Activated CD4-positive, alpha-beta T cell treated with anti-CD3 and anti-CD28 coated beads for 36 hours (primary cell): ENCODE measurements around the gene CDC42BPB. TPM values are rescaled to one million over a fixed set of nuclear protein-coding genes. Genes with fewer than 3 reads are reported as not detected.
"Not testable (repeated sequence)": the region's sequence is repeated elsewhere in the genome, so short reads cannot be mapped to it uniquely, and the experiment has no call there.

Experiments used
- ATAC-seq: fragments of 200-7000 bp; cut with Tn5 transposase; one replicate; pipeline ENCODE4 v1.10.0; 2021; ENCODE audit warnings: mild to moderate bottlenecking, moderate library complexity
- CTCF ChIA-PET: fragments of 350-600 bp; sonication (Branson Sonifier 250); formaldehyde crosslinking; loops from one replicate; lab custom pipeline; 2021; ENCODE audit warnings: antibody characterized with exemption; lab: Charles Lee
- POLR2A ChIA-PET: fragments of 350-600 bp; sonication (Branson Sonifier 250); formaldehyde crosslinking; loops from one replicate; lab custom pipeline; 2021; ENCODE audit warnings: antibody characterized with exemption, inconsistent platforms; lab: Charles Lee
- DNase-seq: peaks from one replicate; pipeline ENCODE4 v3.0.0-alpha.2; 2020
- H3K27ac Mint-ChIP-seq: one replicate; pipeline ENCODE4 v1.8.0; 2021; ENCODE audit warnings: mixed read lengths
- H3K27me3 Mint-ChIP-seq: one replicate; pipeline ENCODE4 v1.8.0; 2021; ENCODE audit warnings: mixed read lengths
- H3K36me3 Mint-ChIP-seq: one replicate; pipeline ENCODE4 v1.8.0; 2021; ENCODE audit warnings: low read depth, mixed read lengths
- H3K4me1 Mint-ChIP-seq: one replicate; pipeline ENCODE4 v1.8.0; 2021; ENCODE audit warnings: mixed read lengths
- H3K4me3 Mint-ChIP-seq: one replicate; pipeline ENCODE4 v1.8.0; 2021; ENCODE audit warnings: mild to moderate bottlenecking, moderate library complexity, mixed read lengths
- H3K9me3 Mint-ChIP-seq: one replicate; pipeline ENCODE4 v1.8.0; 2021; ENCODE audit warnings: low read depth, mixed read lengths
- intact Hi-C, 2 experiments: fragments of 100-400 bp; cut with DNase I in 1 of 2; cut with micrococcal nuclease in 1 of 2; formaldehyde crosslinking; loops; one replicate each; pipeline versions ENCODE4 v1.14.2 to v1.15.1; 2022 to 2024; cut with DNase I, micrococcal nuclease
- total RNA-seq, 2 experiments: library from RNA; stranded (reverse); gene quantifications; one replicate each; pipeline ENCODE4 v1.2.3, GENCODE V29; 2021

Gene CDC42BPB
- total RNA-seq, 2 experiments from 2014 or later = 4.0 to 4.4 TPM

DNA sequence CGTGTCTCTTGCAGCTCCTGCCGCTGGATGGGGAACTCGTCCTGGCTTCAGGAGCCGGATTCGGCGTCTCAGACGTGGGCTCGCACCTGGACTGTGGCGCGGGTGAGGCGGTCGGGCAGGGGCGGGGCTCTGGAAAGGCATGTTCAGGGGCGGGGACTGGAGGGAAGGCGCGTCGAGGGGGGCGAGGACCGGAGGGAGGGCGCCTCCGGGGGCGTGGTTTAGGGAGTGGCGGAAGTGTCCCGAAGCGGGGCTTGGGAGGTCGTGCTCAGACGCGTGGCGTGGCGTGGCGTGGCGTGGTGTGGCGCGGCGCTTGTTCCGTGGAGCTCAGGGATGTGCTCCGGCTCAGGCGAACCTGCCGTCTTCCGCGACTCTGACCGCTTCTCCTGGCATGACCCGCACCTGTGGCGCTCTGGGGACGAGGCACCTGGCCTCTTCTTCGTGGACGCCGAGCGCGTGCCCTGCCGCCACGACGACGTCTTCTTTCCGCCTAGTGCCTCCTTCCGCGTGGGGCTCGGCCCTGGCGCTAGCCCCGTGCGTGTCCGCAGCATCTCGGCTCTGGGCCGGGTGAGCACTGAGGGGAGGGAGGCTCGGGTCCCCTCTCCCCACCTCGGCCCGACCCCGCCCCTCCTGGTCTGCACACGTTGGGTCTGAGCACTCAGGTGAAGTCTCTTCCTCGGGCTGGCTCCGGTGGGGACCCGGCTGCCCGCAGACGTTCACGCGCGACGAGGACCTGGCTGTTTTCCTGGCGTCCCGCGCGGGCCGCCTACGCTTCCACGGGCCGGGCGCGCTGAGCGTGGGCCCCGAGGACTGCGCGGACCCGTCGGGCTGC is 128.7 kb downstream of the CDC42BPB start:
- H3K27ac Mint-ChIP-seq = no peak overlapping the region
- CTCF ChIA-PET = no interaction called here

DNA sequence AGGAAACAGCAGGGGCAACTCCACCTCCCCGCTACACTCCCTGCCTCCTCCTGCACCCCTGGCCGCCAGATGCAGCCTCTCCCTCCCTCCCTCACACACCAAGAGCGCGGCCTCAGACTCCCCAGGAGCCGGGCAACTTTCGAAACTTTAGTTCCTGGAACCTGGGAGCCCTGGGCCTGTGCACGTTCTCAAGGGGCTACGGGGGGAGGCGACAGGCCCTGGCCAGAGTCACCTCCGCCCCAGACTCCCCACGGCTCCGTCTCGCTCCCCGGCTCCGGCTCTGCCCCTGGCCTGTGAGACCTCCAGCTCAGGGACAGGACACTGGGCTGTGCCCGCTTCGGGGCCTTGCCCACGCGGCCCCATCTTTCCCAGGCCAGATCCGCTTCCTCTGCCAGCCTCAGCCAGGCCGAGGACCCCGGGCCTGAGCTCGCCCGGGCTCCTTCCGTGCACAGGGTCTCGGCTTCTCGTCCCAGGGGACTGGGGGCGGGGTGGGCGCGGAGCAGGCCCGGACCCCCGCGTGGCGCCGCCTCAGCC is 129.4 kb downstream of the CDC42BPB start:
- Mint-ChIP-seq H3K9me3 (no peaks in the 10 kb centered on the region), H3K4me1 (peaks cover 14% of the 10 kb centered on the region), H3K4me3 (no peak overlapping the region), H3K36me3 (no peaks in the 10 kb centered on the region), H3K27ac (no peak overlapping the region), H3K27me3 (peaks cover 30% of the 10 kb centered on the region)
- intact Hi-C loops = no loop called here
- no peak for DNase-seq
- ChIA-PET CTCF (no interaction called here), POLR2A (no interaction called here)
- ATAC-seq = no peak

More for the DNA sequence above, 128.7 kb downstream of the CDC42BPB start:
- H3K9me3 Mint-ChIP-seq = no peaks in the 10 kb centered on the region
- peaks cover 27% of the 10 kb centered on the region for H3K27me3 Mint-ChIP-seq
- ATAC-seq (peak; percentile 72), DNase-seq (peak; percentile 75)
- H3K4me1 Mint-ChIP-seq = peaks cover 11% of the 10 kb centered on the region
- H3K4me3 Mint-ChIP-seq = peak overlapping the region; percentile 41
- POLR2A ChIA-PET = no interaction called here
- intact Hi-C loops = no loop called here
- H3K36me3 Mint-ChIP-seq = no peaks in the 10 kb centered on the region

- no peaks in the 10 kb centered on the region for H3K9me3 Mint-ChIP-seq
- POLR2A ChIA-PET = no interaction called here
- DNase-seq = no peak
- intact Hi-C loops = no loop called here
- peaks cover 15% of the 10 kb centered on the region for H3K4me1 Mint-ChIP-seq
- ATAC-seq = no peak
- no peaks in the 10 kb centered on the region for H3K36me3 Mint-ChIP-seq
- H3K27ac Mint-ChIP-seq = no peak overlapping the region
- CTCF ChIA-PET = no interaction called here
- H3K27me3 Mint-ChIP-seq = peaks cover 30% of the 10 kb centered on the region
- no peak overlapping the region for H3K4me3 Mint-ChIP-seq
These were observed 129.9 kb downstream of the CDC42BPB start for GRCh38 chr14:102927346-102927877.

GRCh38 chr14:102926840-102927239 is 130.5 kb downstream of the CDC42BPB start:
- POLR2A ChIA-PET, H3K27ac Mint-ChIP-seq, CTCF ChIA-PET, H3K36me3 Mint-ChIP-seq, intact Hi-C loops, ATAC-seq, H3K4me3 Mint-ChIP-seq, H3K9me3 Mint-ChIP-seq, DNase-seq: not testable (repeated sequence)
- Mint-ChIP-seq H3K4me1 (peaks cover 15% of the 10 kb centered on the region), H3K27me3 (peaks cover 30% of the 10 kb centered on the region)

GRCh38 chr14:102926104-102926503 is 131.2 kb downstream of the CDC42BPB start:
- Mint-ChIP-seq H3K27me3 (peaks cover 27% of the 10 kb centered on the region), H3K4me3 (no peak overlapping the region), H3K36me3 (no peaks in the 10 kb centered on the region), H3K27ac (no peak overlapping the region), H3K4me1 (peaks cover 15% of the 10 kb centered on the region), H3K9me3 (no peaks in the 10 kb centered on the region)
- DNase-seq = no peak
- intact Hi-C loops = no loop called here
- ATAC-seq = no peak
- ChIA-PET CTCF (interaction anchor here (0.6 kb wide), 1 partner anchor 15 kb away, joined by 3 read pairs; no protein-coding TSS in a partner anchor), POLR2A (no interaction called here)

- Mint-ChIP-seq H3K36me3 (no peaks in the 10 kb centered on the region), H3K4me1 (peaks cover 15% of the 10 kb centered on the region), H3K27ac (no peak overlapping the region), H3K9me3 (no peaks in the 10 kb centered on the region), H3K27me3 (peaks cover 27% of the 10 kb centered on the region), H3K4me3 (no peak overlapping the region)
- intact Hi-C loops = no loop called here
- ChIA-PET POLR2A (no interaction called here), CTCF (interaction anchor here (0.6 to 2.0 kb wide), 2 partner anchors 15 to 231 kb away, joined by 3 to 8 read pairs; no protein-coding TSS in a partner anchor)
- ATAC-seq (no peak), DNase-seq (no peak)
These were observed 131.7 kb downstream of the CDC42BPB start for GRCh38 chr14:102925646-102926045.

DNA sequence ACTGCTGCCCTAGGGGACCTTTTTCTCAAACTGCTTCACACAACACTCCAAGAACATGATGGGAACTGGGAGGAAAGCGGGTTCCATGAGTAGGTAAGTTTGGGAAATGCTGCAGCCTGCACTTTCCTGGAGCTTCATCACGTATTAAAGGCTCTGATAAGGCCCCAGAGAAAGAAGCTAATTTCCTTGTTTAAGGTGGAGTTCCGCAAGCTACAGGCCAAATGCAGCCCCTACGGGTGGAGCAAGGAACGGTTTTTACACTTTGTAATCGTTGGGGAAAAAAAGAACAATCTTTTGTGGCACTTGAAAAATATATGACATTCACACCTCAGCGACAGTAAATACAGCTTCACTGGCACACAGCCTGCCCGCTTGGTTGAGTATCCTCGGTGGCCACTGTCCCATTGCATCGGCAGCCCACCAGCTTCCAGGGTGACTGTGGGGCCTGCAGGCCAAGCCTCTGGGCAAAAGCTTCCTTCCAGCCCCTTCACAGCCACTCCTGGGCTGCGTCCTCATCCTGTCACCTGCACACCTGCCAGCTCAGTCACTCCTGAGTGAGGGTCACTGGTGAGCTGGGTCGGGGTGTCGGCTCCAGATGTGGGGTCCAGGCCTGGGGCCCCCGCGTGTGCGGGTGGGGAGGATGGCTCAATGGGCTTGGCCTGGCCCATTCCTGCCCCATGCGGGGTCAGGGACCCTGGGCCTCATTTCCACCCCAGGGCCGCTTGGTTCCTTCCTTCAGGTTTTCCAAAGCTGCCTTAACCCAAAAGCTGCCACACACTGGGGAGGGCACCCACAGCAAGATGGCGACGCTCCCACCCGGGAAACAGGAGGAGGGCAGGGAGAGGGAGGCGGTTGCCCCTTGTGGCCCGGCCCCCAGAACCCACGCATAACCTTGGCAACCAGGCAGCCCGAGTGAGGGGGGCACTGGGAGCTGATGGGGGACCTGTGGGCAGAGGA is 132.4 kb downstream of the CDC42BPB start:
- Mint-ChIP-seq H3K4me3 (no peak overlapping the region), H3K27me3 (peaks cover 27% of the 10 kb centered on the region), H3K9me3 (no peaks in the 10 kb centered on the region), H3K4me1 (peaks cover 15% of the 10 kb centered on the region), H3K27ac (no peak overlapping the region), H3K36me3 (no peaks in the 10 kb centered on the region)
- CTCF ChIA-PET = interaction anchor here (2.0 kb wide), 1 partner anchor 230 kb away, joined by 8 read pairs; no protein-coding TSS in a partner anchor
- intact Hi-C loops = no loop called here
- DNase-seq (no peak), ATAC-seq (no peak)
- POLR2A ChIA-PET = no interaction called here

- Mint-ChIP-seq H3K9me3 (no peaks in the 10 kb centered on the region), H3K27me3 (peaks cover 27% of the 10 kb centered on the region), H3K27ac (no peak overlapping the region), H3K36me3 (no peaks in the 10 kb centered on the region), H3K4me1 (peaks cover 15% of the 10 kb centered on the region), H3K4me3 (no peak overlapping the region)
- ATAC-seq = no peak
- CTCF ChIA-PET = interaction anchor here (0.6 to 2.0 kb wide), 2 partner anchors 212 to 229 kb away, joined by 3 to 8 read pairs; no protein-coding TSS in a partner anchor
- POLR2A ChIA-PET = no interaction called here
- no peak for DNase-seq
- intact Hi-C loops = no loop called here
These were observed 133.3 kb downstream of the CDC42BPB start for GRCh38 chr14:102923925-102924486.

DNA sequence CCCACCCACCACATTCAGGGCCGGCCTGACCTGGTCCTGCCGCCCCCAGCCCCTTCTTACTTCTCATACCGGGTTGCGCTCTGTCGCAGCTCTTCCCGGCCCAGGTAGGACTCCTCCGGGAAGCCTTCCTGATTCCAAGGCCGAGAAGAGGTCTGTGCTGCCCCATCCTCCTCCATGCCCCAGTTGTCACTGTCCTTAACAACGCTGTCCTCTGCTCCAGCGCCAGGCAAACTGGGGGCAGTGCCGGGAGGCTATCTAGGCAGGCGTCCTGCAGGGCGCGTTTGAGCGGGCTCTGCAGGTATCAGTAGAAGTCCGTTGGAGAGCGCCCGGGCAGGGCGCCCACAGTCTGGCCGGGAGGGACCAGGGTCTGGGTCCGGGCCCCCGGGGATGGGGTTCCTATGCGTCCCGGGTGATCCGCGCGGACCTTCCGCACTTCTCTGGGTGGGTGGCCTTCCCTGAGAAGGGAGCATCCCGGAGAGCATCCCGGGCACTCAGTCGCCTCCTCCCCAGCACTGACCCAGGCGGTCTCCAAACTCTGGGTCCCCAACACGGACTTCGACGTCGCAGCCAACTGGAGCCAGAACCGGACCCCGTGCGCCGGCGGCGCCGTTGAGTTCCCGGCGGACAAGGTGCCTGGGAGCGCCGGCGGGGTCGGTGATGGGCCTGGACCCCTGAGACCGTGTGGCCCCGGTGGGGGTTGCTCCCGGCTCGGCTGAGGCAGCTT is 134.0 kb downstream of the CDC42BPB start:
- no peak overlapping the region for H3K27ac Mint-ChIP-seq
- H3K27me3 Mint-ChIP-seq = peaks cover 24% of the 10 kb centered on the region
- CTCF ChIA-PET = interaction anchor here (0.6 to 2.0 kb wide), 3 partner anchors 128 to 229 kb away, joined by 3 to 8 read pairs (median 3); no protein-coding TSS in a partner anchor
- no peaks in the 10 kb centered on the region for H3K9me3 Mint-ChIP-seq
- peak overlapping the region; percentile 16 for H3K4me3 Mint-ChIP-seq
- DNase-seq (no peak), ATAC-seq (no peak)
- POLR2A ChIA-PET = no interaction called here
- intact Hi-C loops = no loop called here
- H3K4me1 Mint-ChIP-seq = peaks cover 11% of the 10 kb centered on the region
- H3K36me3 Mint-ChIP-seq = no peaks in the 10 kb centered on the region

DNA sequence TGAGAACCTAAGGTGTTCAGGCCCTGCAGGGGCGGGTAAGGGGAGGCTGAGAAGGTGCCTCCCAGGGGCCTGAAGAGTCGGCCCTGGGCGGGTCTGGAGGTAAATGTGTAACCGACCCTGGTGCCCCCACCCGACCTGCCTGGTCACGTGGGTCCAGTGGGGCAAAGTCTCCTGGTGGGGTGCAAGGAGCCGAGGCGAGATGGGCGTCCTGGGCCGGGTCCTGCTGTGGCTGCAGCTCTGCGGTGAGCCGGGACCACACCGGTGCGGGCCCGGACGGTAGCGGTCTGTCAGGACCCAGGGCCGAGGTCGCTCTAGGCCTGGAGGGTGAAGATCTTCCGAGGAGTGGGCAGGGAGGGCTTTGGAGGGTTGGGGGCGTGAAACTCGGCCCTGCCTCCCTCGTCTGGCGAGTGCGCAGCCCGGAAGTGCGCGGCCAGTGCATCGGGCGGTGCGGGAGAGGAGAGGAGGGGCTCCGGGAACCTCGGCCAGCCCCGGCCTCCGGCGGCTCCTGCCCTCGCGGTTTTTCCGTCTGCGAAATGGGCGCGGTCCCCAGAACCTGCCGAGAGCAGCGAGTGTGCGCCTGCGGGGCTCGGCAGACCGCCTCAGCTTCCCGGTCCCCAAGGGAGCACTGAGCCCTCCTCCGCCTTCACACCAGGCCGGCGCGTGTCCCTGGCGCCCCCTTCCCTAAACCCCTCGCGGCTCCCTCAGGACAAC is 134.7 kb downstream of the CDC42BPB start, which contains the start of gene AMN:
Gene AMN, plus strand, starts transcription at position 174 of the 711 bp plus-strand sequence. Its CDS starts 26 bp downstream, at position 200.
- ChIA-PET CTCF (interaction anchor here (0.6 kb wide), 2 partner anchors 127 to 226 kb away, joined by 3 read pairs; no protein-coding TSS in a partner anchor), POLR2A (no interaction called here)
- no peaks in the 10 kb centered on the region for H3K9me3 Mint-ChIP-seq
- intact Hi-C loops = no loop called here
- H3K36me3 Mint-ChIP-seq = no peaks in the 10 kb centered on the region
- DNase-seq (peak; percentile 44), ATAC-seq (peak; percentile 43)
- H3K4me1 Mint-ChIP-seq = peaks cover 11% of the 10 kb centered on the region
- H3K27me3 Mint-ChIP-seq = peaks cover 23% of the 10 kb centered on the region
- no peak within 1 kb of the TSS for H3K27ac Mint-ChIP-seq
- peak within 1 kb of the TSS; percentile 16 for H3K4me3 Mint-ChIP-seq
